H1 (cell line): ENCODE results near the gene ZNF462. TPM values are rescaled to one million over a fixed set of nuclear protein-coding genes. Genes with fewer than 3 reads are reported as not detected.

ENCODE experiments used
- CHD7 ChIP-seq: fragments of 300-600 bp; sonication (generic); IDR thresholded peaks from 2 replicates; pipeline ENCODE4 v1.7.1; 2012; ENCODE audit warnings: low read length, moderate library complexity, mild to moderate bottlenecking, inconsistent platforms; ENCODE audit not compliant: insufficient replicate concordance
- polyA plus RNA-seq, 7 experiments: library from polyadenylated mRNA; depleted of rRNA in 3 of 7; stranded (reverse) in 5 of 7; unstranded in 2 of 7; fragments of >200 nt in 5 of 7; fragments of 200-250 nt in 2 of 7; gene quantifications; 1 replicate in 5 of 7; 2 replicates in 1 of 7; 4 replicates in 1 of 7; pipeline versions ENCODE4 v1.2.1 to v1.2.3, GENCODE V29; 2011 to 2013; ENCODE audit warnings: missing spikeins in 2 of 7, mixed read lengths in 2 of 7
- total RNA-seq: library from RNA; stranded (reverse); fragmentation: NEBNext Ultra II Directional; extraction: Animal tissue kit (Norgen Biotek cat#: 25700); gene quantifications from 2 replicates; pipeline ENCODE4 v1.2.1, GENCODE V29; 2021

ZNF462 gene
- total and polyA plus RNA-seq, 2 of the 8 experiments (the other 6 are each of a cell fraction or from before 2014, with no cell fraction given): 30.0 to 163 TPM

DNA sequence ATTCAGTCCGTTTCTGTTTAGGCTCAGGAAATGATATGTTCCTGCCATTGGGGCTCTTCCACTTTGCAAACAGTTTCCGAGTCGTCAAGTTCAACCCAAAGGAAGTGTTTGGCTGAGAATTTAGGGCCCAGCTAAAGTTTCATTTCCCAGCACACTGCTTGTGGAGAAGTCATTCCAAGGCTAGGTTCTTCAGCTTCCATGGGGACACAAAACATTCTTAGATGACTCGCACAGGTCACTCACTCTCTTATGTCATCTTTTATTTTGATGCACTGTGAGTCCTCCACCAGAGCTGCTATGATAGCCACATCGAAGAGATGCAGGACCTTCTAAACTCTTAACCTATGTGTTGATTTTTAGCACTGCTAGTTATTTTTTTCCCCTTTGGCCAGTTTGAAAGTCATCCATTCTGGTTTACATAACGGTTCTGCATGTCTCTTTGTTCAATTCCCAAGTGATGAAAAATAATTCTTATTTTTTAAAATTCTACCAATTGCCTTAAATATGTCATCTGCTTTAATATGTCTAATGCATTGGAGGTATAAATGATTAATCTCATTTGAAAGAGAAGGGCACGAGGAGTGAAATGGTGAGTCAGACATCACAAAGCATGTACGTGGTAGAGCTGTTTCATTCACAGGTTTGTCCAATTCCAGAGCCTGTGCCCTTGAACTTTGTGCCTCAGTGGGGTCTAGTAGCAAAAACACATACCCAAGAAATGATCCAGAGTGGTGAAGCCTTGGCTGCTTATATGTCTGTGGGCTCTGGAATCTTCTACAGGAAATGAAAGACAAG, 84.3 kb downstream of the ZNF462 start (continued):
- no peak for TF ChIP-seq CHD7
